ENCODE results near the gene CD164.

CD164 gene

GRCh38 chr6:109321752-109322151 lies 60.5 kb downstream of the CD164 start:
- Histone ChIP-seq H3K4me3 (ENCODE audit: low read depth in 1 of 5, low read length in 5 of 5) (no peak overlapping the region), H3K9ac (ENCODE audit: low read length in 5 of 5) (no peak overlapping the region), H3K27me3 (ENCODE audit: control insufficient read depth in 5 of 5, insufficient read depth in 4 of 5, low read length in 5 of 5) (no peaks in the 10 kb centered on the region), H3K36me3 (ENCODE audit: control insufficient read depth in 5 of 5, insufficient read depth in 5 of 5, low read length in 5 of 5) (no peaks in the 10 kb centered on the region), H3K9me3 (ENCODE audit: control insufficient read depth in 5 of 5, low read length in 5 of 5) (no peaks in the 10 kb centered on the region), H3K27ac (ENCODE audit: low read depth, low read length) (no peak overlapping the region), H3K4me1 (ENCODE audit: control insufficient read depth in 5 of 5, insufficient read depth in 5 of 5, low read length in 5 of 5) (peaks cover 0 to 13% (median 5%) of the 10 kb centered on the region in 5 donors)

- Histone ChIP-seq H3K4me3 (ENCODE audit: low read depth in 1 of 5, low read length in 5 of 5) (no peak overlapping the region), H3K9me3 (ENCODE audit: control insufficient read depth in 5 of 5, low read length in 5 of 5) (no peaks in the 10 kb centered on the region), H3K27ac (ENCODE audit: low read depth, low read length) (no peak overlapping the region), H3K4me1 (ENCODE audit: control insufficient read depth in 5 of 5, insufficient read depth in 5 of 5, low read length in 5 of 5) (peaks cover 0 to 6% (median 5%) of the 10 kb centered on the region in 5 donors), H3K36me3 (ENCODE audit: control insufficient read depth in 5 of 5, insufficient read depth in 5 of 5, low read length in 5 of 5) (no peaks in the 10 kb centered on the region), H3K27me3 (ENCODE audit: control insufficient read depth in 5 of 5, insufficient read depth in 4 of 5, low read length in 5 of 5) (no peaks in the 10 kb centered on the region), H3K9ac (ENCODE audit: low read length in 5 of 5) (no peak overlapping the region)
Measured at GRCh38 chr6:109320072-109320471, 62.2 kb downstream of the CD164 start.

GRCh38 chr6:109318328-109318876 lies 63.9 kb downstream of the CD164 start:
- no peak overlapping the region for H3K9ac ChIP-seq (ENCODE audit: low read length in 5 of 5)

GRCh38 chr6:109316909-109317308 lies 65.4 kb downstream of the CD164 start:
- H3K36me3 ChIP-seq (ENCODE audit: control insufficient read depth in 5 of 5, insufficient read depth in 5 of 5, low read length in 5 of 5): no peaks in the 10 kb centered on the region
- peaks cover 0 to 2% (median 0%) of the 10 kb centered on the region in 5 donors for H3K4me1 ChIP-seq (ENCODE audit: control insufficient read depth in 5 of 5, insufficient read depth in 5 of 5, low read length in 5 of 5)
- no peak overlapping the region for H3K4me3 ChIP-seq (ENCODE audit: low read depth in 1 of 5, low read length in 5 of 5)
- H3K27me3 ChIP-seq (ENCODE audit: control insufficient read depth in 5 of 5, insufficient read depth in 4 of 5, low read length in 5 of 5): no peaks in the 10 kb centered on the region
- no peak overlapping the region for H3K27ac ChIP-seq (ENCODE audit: low read depth, low read length)
- no peaks in the 10 kb centered on the region for H3K9me3 ChIP-seq (ENCODE audit: control insufficient read depth in 5 of 5, low read length in 5 of 5)
- H3K9ac ChIP-seq (ENCODE audit: low read length in 5 of 5): no peak overlapping the region

More at GRCh38 chr6:109318328-109318876, 63.9 kb downstream of the CD164 start:
- no peak overlapping the region for H3K4me3 ChIP-seq (ENCODE audit: low read depth in 1 of 5, low read length in 5 of 5)
- no peaks in the 10 kb centered on the region for H3K9me3 ChIP-seq (ENCODE audit: control insufficient read depth in 5 of 5, low read length in 5 of 5)
- H3K4me1 ChIP-seq (ENCODE audit: control insufficient read depth in 5 of 5, insufficient read depth in 5 of 5, low read length in 5 of 5): peaks cover 0 to 6% (median 5%) of the 10 kb centered on the region in 5 donors
- no peaks in the 10 kb centered on the region for H3K36me3 ChIP-seq (ENCODE audit: control insufficient read depth in 5 of 5, insufficient read depth in 5 of 5, low read length in 5 of 5)
- no peaks in the 10 kb centered on the region for H3K27me3 ChIP-seq (ENCODE audit: control insufficient read depth in 5 of 5, insufficient read depth in 4 of 5, low read length in 5 of 5)
- H3K27ac ChIP-seq (ENCODE audit: low read depth, low read length): no peak overlapping the region
